Brain microvascular endothelial cell (primary cell): ENCODE measurements around the gene ADGRB3.
"Not testable (repeated sequence)": the region's sequence is repeated elsewhere in the genome, so short reads cannot be mapped to it uniquely, and the experiment has no call there.

Source experiments
- DNase-seq: peaks from one replicate; pipeline ENCODE4 v3.0.0-alpha.2; 2020
- H3K27ac ChIP-seq: fragments of 250-450 bp; sonication (Bioruptor Pico); 2 replicates; pipeline ENCODE4 v1.5.1; 2020; ENCODE audit warnings: mild to moderate bottlenecking, moderate library complexity
- H3K27me3 ChIP-seq: fragments of 250-450 bp; sonication (Bioruptor Pico); replicated peaks from 2 replicates; pipeline ENCODE4 v1.5.1; 2020; ENCODE audit warnings: mild to moderate bottlenecking
- H3K36me3 ChIP-seq: fragments of 250-450 bp; sonication (Bioruptor Pico); replicated peaks from 2 replicates; pipeline ENCODE4 v1.5.1; 2020; ENCODE audit warnings: mild to moderate bottlenecking
- H3K4me3 ChIP-seq: 2 replicates; pipeline ENCODE4 v1.5.1; 2011; ENCODE audit warnings: low read depth, mild to moderate bottlenecking, control low read depth, low read length, moderate library complexity
- CTCF ChIP-seq: IDR thresholded peaks from 2 replicates; pipeline ENCODE4 v1.5.1; 2011; ENCODE audit warnings: low read depth, mild to moderate bottlenecking, moderate library complexity, low read length, control low read depth, inconsistent platforms; ENCODE audit errors: missing control alignments
- in situ Hi-C: cut with HindIII; loops from 2 replicates; pipeline ENCODE4 v1.10.0; 2017; ENCODE audit warnings: low sequenced_read_pairs, low pct_ligation_motif_present

Gene ADGRB3

DNA sequence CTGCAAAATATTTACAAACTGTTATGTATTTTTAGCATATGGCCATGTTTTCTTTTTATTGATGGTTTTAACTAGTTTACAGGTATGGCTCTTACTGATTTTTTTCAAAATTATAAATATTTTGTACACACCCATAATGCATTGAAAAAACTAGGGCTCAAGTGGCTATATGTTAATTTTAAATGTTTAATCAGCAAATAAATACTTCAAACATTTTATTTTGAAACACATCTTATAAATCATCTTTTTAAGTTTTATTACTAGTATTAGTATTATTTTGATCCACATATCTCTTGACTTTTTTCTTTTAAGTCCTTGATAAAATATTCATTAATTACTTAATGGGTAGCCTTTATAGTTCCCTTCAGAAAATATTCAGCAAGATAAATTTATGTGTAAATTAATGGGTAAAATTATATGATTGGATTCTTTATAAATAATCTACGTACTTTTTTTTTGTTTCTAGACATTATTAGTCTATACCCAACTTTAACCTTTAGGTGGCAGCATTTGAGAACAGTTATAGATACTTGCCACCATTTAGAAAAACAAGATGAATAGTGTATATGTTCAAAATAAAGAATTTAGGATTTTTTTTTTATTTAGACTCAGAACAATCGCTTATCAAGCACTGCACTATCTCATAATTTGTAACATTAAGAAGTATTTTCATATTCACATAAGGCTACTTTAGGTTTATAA lies 241.9 kb downstream of the ADGRB3 start:
- H3K4me3 ChIP-seq, result no peak overlapping the region
- H3K27ac ChIP-seq, result no peak overlapping the region
- H3K36me3 ChIP-seq, result no peaks in the 10 kb centered on the region
- no peaks in the 10 kb centered on the region for H3K27me3 ChIP-seq
- in situ Hi-C loops, result no loop called here
- TF ChIP-seq CTCF, result no peak
- DNase-seq, result no peak

DNA sequence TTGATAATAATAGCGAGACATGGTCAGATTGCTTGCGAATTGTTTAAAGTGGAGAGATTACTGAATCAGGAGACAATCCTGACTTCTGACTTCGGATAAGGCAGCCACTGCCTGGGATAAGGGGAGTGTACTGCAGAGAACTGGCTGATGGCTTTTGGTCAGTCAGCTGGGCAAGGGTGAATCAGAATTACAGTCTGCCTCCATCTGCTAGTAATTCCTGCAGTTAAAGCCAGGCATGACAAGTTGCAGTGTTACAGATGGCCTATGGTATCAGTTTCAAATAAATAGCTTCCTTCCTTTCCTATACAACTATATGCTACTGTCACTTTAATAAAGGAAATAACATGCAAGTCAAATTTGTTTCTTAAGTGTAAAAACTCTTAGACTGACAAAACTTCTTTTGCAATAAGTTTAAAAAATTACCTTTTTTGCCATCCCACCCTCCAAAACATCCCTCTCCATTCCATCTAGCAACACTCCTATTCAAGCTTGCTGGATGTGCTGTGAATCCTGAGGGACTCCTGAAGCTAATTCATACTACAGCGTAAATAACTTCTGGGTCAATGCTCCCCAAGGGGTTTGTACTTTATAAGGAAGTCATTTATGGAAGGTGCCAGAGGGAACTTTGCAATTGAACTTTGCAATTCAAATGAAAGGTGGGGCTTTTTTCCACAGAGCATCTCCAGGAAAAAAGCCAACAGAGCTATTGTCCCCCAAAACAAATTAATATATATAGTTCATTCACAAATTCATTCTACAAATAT lies 245.2 kb downstream of the ADGRB3 start:
- in situ Hi-C loops, result no loop called here
- no peak for DNase-seq
- no peak overlapping the region for H3K27ac ChIP-seq
- H3K27me3 ChIP-seq, result no peaks in the 10 kb centered on the region
- H3K36me3 ChIP-seq, result no peaks in the 10 kb centered on the region
- no peak overlapping the region for H3K4me3 ChIP-seq
- TF ChIP-seq CTCF, result no peak

DNA sequence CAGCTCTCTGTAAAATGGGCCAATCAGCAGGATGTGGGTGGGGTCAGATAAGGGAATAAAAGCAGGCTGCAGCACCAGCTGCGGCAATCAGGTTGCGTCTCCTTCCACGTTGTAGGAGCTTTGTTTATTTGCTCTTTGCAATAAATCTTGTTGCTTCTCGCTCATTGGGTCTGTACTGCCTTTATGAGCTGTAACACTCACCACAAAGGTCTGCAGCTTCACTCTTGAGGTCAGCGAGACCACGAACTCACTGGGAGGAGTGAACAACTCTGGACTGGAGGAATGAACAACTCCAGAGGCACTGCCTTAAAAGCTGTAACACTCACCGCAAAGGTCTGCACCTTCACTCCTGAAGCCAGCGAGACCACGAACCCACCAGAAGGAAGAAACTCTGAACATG lies 248.2 kb downstream of the ADGRB3 start:
- H3K27me3 ChIP-seq, H3K4me3 ChIP-seq, in situ Hi-C loops, H3K27ac ChIP-seq, DNase-seq, H3K36me3 ChIP-seq: not testable (repeated sequence)

- in situ Hi-C loops, result no loop called here
- TF ChIP-seq CTCF, result no peak
- Histone ChIP-seq H3K27ac (no peak overlapping the region), H3K4me3 (no peak overlapping the region), H3K27me3 (no peaks in the 10 kb centered on the region), H3K36me3 (no peaks in the 10 kb centered on the region)
- no peak for DNase-seq
Measured at GRCh38 chr6:68891419-68891818, 256.3 kb downstream of the ADGRB3 start.

- TF ChIP-seq CTCF, result no peak
- DNase-seq, result no peak
- no peaks in the 10 kb centered on the region for H3K36me3 ChIP-seq
- H3K27me3 ChIP-seq, result no peaks in the 10 kb centered on the region
- no peak overlapping the region for H3K4me3 ChIP-seq
- in situ Hi-C loops, result no loop called here
- H3K27ac ChIP-seq, result no peak overlapping the region
Measured at GRCh38 chr6:68892452-68892851, 257.4 kb downstream of the ADGRB3 start.

DNA sequence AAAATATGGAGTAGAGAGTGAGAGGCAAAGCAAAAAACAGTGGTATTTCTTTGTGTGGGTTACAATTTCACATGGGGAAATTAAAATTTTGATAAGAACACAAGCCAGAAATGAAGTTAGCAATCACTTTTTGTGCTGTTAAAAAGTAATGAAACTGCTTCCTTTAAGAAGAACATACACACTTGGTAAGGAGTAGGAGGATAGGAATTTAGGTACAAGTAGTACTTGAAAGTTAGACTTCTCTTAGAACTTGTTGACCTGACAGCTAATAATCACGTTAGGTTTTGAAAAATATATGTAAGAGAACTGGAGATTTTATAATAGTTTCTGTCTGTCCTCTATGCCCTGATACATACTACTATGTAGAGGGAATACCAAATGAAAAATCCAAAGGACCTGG lies 260.8 kb downstream of the ADGRB3 start:
- no peaks in the 10 kb centered on the region for H3K27me3 ChIP-seq
- in situ Hi-C loops, result no loop called here
- no peak for TF ChIP-seq CTCF
- H3K4me3 ChIP-seq, result no peak overlapping the region
- H3K36me3 ChIP-seq, result no peaks in the 10 kb centered on the region
- DNase-seq, result no peak
- H3K27ac ChIP-seq, result no peak overlapping the region
